Left lung (tissue), 8 donors: Measurements from ENCODE around the gene ADAM21. TPM values are rescaled to one million over a fixed set of nuclear protein-coding genes. Genes with fewer than 3 reads are reported as not detected.

Experiments used
- polyA plus RNA-seq, 6 donors: library from polyadenylated mRNA; unstranded; fragments of 120-200 nt; gene quantifications; one replicate each; pipeline ENCODE4 v1.2.1, GENCODE V29; 2013; ENCODE audit not compliant: insufficient read length in 6 of 6
- total RNA-seq, 2 donors: library from RNA; stranded (reverse); fragmentation: NEBNext Ultra II Directional; extraction: Animal tissue kit (Norgen Biotek cat#: 25700); gene quantifications; one replicate each; pipeline ENCODE4 v1.2.1, GENCODE V29; 2021
- donor health status: DM: no; HTN: yes; CAD: no.
- donor health status: DM: no; HTN: no; CAD: no.

ADAM21 gene
- total and polyA plus RNA-seq, 8 donors: 0.29 to 0.90 (median 0.56) TPM

Other genes with a start within 250 kb of the ADAM21 start
- 10 to 100 TPM; 27.6 to 35.8 TPM for gene COX16, start 92.5 kb upstream of the ADAM21 start, total RNA-seq
- gene COX16, start 92.5 kb upstream of the ADAM21 start, polyA plus RNA-seq: 10 to 100 TPM; 58.5 to 70.4 (median 62.0) TPM
- 10 to 100 TPM; 30.3 to 33.3 TPM for gene SYNJ2BP, start 35.1 kb upstream of the ADAM21 start, total RNA-seq
- 10 to 100 TPM; 32.5 to 38.9 (median 37.5) TPM for gene SYNJ2BP, start 35.1 kb upstream of the ADAM21 start, polyA plus RNA-seq
- under 1 TPM; 0.38 to 0.92 TPM for gene ADAM20, start 82.8 kb downstream of the ADAM21 start, total RNA-seq
- under 1 TPM; 0.16 to 0.36 (median 0.25) TPM for gene ADAM20, start 82.8 kb downstream of the ADAM21 start, polyA plus RNA-seq
- gene MED6, start 148.5 kb downstream of the ADAM21 start, total RNA-seq: 10 to 100 TPM; 23.2 to 28.4 TPM
- 10 to 100 TPM; 39.2 to 50.9 (median 42.7) TPM for gene MED6, start 148.5 kb downstream of the ADAM21 start, polyA plus RNA-seq
- gene TTC9, start 189.7 kb downstream of the ADAM21 start, total RNA-seq: 1 to 10 TPM; 4.8 to 9.2 TPM
- gene TTC9, start 189.7 kb downstream of the ADAM21 start, polyA plus RNA-seq: 10 to 100 TPM in 1 of 6 donors, 1 to 10 TPM in 5; 8.9 to 10.4 (median 9.7) TPM